Measurements from ENCODE around the gene SCARF2. TPM values are rescaled to one million over a fixed set of nuclear protein-coding genes. Genes with fewer than 3 reads are reported as not detected.

Gene SCARF2
- total RNA-seq, 4 donors from 2014 or later, result 1.1 to 6.9 (median 2.4) TPM

- intact Hi-C loops (cut with DNase I), result no loop called here
- no peak for TF ChIP-seq CTCF (IDR thresholded peaks at IDR 0.05)
- no peak for TF ChIP-seq POLR2A (IDR thresholded peaks at IDR 0.05)
- H3K9me3 ChIP-seq, result no peaks in the 10 kb centered on the region
- DNase-seq, result no peak
- no peak overlapping the region for H3K4me3 ChIP-seq
- H3K27ac ChIP-seq, result no peak overlapping the region
- peaks cover 0 to 10% (median 0%) of the 10 kb centered on the region in 3 donors for H3K36me3 ChIP-seq
- 60 to 61% methylated on average over 4 of the region's 4 CpGs for WGBS, 2 donors
- peaks cover 3 to 100% (median 5%) of the 10 kb centered on the region in 4 donors for H3K27me3 ChIP-seq
- H3K4me1 ChIP-seq, result peaks cover 41 to 76% (median 42%) of the 10 kb centered on the region in 3 donors
Measured at GRCh38 chr22:20433686-20434241, 3.9 kb downstream of the SCARF2 start.

GRCh38 chr22:20433191-20433590, 4.4 kb downstream of the SCARF2 start:
- TF ChIP-seq POLR2A (IDR thresholded peaks at IDR 0.05) (no peak), CTCF (IDR thresholded peaks at IDR 0.05) (no peak)
- intact Hi-C loops (cut with DNase I), result no loop called here
- DNase-seq, result no peak
- Histone ChIP-seq H3K36me3 (peaks cover 0 to 14% (median 0%) of the 10 kb centered on the region in 3 donors), H3K4me1 (peaks cover 36 to 73% (median 42%) of the 10 kb centered on the region in 3 donors), H3K9me3 (no peaks in the 10 kb centered on the region), H3K4me3 (no peak overlapping the region), H3K27me3 (peaks cover 3 to 100% (median 5%) of the 10 kb centered on the region in 4 donors), H3K27ac (no peak overlapping the region)
- WGBS, 2 donors, result 82 to 89% methylated on average over 11 of the region's 11 CpGs

- intact Hi-C loops (cut with DNase I), result no loop called here
- DNase-seq, result no peak
- WGBS, 2 donors, result 47 to 83% methylated on average over 1 to 2 of the region's 3 CpGs
- no peak overlapping the region for H3K27ac ChIP-seq
- TF ChIP-seq POLR2A (IDR thresholded peaks at IDR 0.05) (no peak), CTCF (IDR thresholded peaks at IDR 0.05) (no peak)
- no peaks in the 10 kb centered on the region for H3K9me3 ChIP-seq
- peaks cover 36 to 65% (median 41%) of the 10 kb centered on the region in 3 donors for H3K4me1 ChIP-seq
- H3K27me3 ChIP-seq, result peaks cover 3 to 100% (median 5%) of the 10 kb centered on the region in 4 donors
- peaks cover 0 to 18% (median 0%) of the 10 kb centered on the region in 3 donors for H3K36me3 ChIP-seq
- no peak overlapping the region for H3K4me3 ChIP-seq
Measured at GRCh38 chr22:20432244-20432686, 5.4 kb downstream of the SCARF2 start.

GRCh38 chr22:20431511-20432192, 6.0 kb downstream of the SCARF2 start:
- DNase-seq, result no peak
- peaks cover 3 to 100% (median 5%) of the 10 kb centered on the region in 4 donors for H3K27me3 ChIP-seq
- TF ChIP-seq POLR2A (IDR thresholded peaks at IDR 0.05), result no peak
- no peak for TF ChIP-seq CTCF (IDR thresholded peaks at IDR 0.05)
- no peak overlapping the region for H3K27ac ChIP-seq
- WGBS, 2 donors, result 67 to 77% methylated on average over 3 to 6 of the region's 50 CpGs
- intact Hi-C loops (cut with DNase I), result no loop called here
- peak overlapping the region in 3 of 4 donors; percentile 9 to 62 (median 51) for H3K4me3 ChIP-seq
- H3K9me3 ChIP-seq, result no peaks in the 10 kb centered on the region
- peaks cover 30 to 63% (median 36%) of the 10 kb centered on the region in 3 donors for H3K4me1 ChIP-seq
- H3K36me3 ChIP-seq, result peaks cover 0 to 23% (median 0%) of the 10 kb centered on the region in 3 donors

All from esophagus squamous epithelium (tissue), 5 donors.